ENCODE results near the gene KCNC1.

DNA sequence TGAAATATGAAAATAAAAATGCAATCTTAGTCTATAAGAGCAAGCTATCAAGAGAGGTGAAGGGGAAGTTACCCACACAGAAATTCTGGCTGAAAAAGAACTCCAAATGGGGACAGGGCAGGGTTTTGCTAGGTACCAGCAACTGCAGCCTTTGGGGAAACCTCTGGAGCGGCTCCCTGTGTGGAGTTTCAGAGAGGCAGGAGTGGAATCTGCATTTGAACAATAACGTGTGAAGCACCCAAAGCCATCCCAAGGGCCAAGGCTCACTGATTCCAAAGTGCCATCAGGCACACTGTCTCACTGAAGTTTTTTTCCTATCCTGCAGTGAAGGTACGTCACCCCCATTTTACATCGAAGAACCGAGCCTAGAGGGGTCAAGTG is 87.8 kb downstream of the KCNC1 start:
- TF ChIP-seq, protein P1, sequence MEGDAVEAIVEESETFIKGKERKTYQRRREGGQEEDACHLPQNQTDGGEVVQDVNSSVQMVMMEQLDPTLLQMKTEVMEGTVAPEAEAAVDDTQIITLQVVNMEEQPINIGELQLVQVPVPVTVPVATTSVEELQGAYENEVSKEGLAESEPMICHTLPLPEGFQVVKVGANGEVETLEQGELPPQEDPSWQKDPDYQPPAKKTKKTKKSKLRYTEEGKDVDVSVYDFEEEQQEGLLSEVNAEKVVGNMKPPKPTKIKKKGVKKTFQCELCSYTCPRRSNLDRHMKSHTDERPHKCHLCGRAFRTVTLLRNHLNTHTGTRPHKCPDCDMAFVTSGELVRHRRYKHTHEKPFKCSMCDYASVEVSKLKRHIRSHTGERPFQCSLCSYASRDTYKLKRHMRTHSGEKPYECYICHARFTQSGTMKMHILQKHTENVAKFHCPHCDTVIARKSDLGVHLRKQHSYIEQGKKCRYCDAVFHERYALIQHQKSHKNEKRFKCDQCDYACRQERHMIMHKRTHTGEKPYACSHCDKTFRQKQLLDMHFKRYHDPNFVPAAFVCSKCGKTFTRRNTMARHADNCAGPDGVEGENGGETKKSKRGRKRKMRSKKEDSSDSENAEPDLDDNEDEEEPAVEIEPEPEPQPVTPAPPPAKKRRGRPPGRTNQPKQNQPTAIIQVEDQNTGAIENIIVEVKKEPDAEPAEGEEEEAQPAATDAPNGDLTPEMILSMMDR (IDR thresholded peaks at IDR 0.05; ENCODE audit: low read depth, low read length, missing input control), result no peak
- TF ChIP-seq, protein P2, sequence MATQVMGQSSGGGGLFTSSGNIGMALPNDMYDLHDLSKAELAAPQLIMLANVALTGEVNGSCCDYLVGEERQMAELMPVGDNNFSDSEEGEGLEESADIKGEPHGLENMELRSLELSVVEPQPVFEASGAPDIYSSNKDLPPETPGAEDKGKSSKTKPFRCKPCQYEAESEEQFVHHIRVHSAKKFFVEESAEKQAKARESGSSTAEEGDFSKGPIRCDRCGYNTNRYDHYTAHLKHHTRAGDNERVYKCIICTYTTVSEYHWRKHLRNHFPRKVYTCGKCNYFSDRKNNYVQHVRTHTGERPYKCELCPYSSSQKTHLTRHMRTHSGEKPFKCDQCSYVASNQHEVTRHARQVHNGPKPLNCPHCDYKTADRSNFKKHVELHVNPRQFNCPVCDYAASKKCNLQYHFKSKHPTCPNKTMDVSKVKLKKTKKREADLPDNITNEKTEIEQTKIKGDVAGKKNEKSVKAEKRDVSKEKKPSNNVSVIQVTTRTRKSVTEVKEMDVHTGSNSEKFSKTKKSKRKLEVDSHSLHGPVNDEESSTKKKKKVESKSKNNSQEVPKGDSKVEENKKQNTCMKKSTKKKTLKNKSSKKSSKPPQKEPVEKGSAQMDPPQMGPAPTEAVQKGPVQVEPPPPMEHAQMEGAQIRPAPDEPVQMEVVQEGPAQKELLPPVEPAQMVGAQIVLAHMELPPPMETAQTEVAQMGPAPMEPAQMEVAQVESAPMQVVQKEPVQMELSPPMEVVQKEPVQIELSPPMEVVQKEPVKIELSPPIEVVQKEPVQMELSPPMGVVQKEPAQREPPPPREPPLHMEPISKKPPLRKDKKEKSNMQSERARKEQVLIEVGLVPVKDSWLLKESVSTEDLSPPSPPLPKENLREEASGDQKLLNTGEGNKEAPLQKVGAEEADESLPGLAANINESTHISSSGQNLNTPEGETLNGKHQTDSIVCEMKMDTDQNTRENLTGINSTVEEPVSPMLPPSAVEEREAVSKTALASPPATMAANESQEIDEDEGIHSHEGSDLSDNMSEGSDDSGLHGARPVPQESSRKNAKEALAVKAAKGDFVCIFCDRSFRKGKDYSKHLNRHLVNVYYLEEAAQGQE (IDR thresholded peaks at IDR 0.05), result no peak
- TF ChIP-seq TAF1 (conservative IDR thresholded peaks at IDR 0.05) (no peak), SP1 (IDR thresholded peaks at IDR 0.05) (no peak)
